ENCODE results near the gene GRIA1. TPM values are rescaled to one million over a fixed set of nuclear protein-coding genes. Genes with fewer than 3 reads are reported as not detected.

GRIA1 gene
- total RNA-seq, 1 experiment from 2014 or later: 0.81 TPM

- no peak for TF ChIP-seq ZNF532 (CRISPR knock-in tag; IDR thresholded peaks at IDR 0.05; ENCODE audit: borderline replicate concordance)
- TF ChIP-seq FOXK1 (CRISPR knock-in tag; IDR thresholded peaks at IDR 0.05): no peak
- TF ChIP-seq SMAD3 (CRISPR knock-in tag; IDR thresholded peaks at IDR 0.05; ENCODE audit: borderline replicate concordance): no peak
- no peak for TF ChIP-seq SMAD4 (CRISPR knock-in tag; IDR thresholded peaks at IDR 0.05)
These were observed 4.8 kb upstream of the GRIA1 start (continued) for GRCh38 chr5:153485641-153486040.

- no peak for DNase-seq (ENCODE audit: low spot score)
- Mint-ChIP-seq H3K36me3 (no peaks in the 10 kb centered on the region), H3K27ac (no peak overlapping the region), H3K4me3 (no peak overlapping the region), H3K9me3 (0 out of 2 replicates have a peak, but pooled peaks cover 2% of the 10 kb centered on the region), H3K27me3 (ENCODE audit: low read depth) (peaks cover 23% of the 10 kb centered on the region), H3K4me1 (peaks cover 20% of the 10 kb centered on the region)
- CTCF ChIA-PET: no interaction called here
- no peak for ATAC-seq
- POLR2A ChIA-PET: no interaction called here
- TF ChIP-seq USF1 (CRISPR knock-in tag; IDR thresholded peaks at IDR 0.05) (no peak), ARID4B (CRISPR knock-in tag; IDR thresholded peaks at IDR 0.05; ENCODE audit: borderline replicate concordance) (no peak), USF2 (CRISPR knock-in tag; IDR thresholded peaks at IDR 0.05) (no peak), ELF4 (CRISPR knock-in tag; IDR thresholded peaks at IDR 0.05; ENCODE audit: low read depth) (no peak), SMAD4 (CRISPR knock-in tag; IDR thresholded peaks at IDR 0.05) (no peak), ATF3 (CRISPR knock-in tag; conservative IDR thresholded peaks at IDR 0.05) (no peak), ZNF425 (CRISPR knock-in tag; conservative IDR thresholded peaks at IDR 0.05) (no peak), PRRX2 (CRISPR knock-in tag; IDR thresholded peaks at IDR 0.05) (no peak), NFYB (CRISPR knock-in tag; conservative IDR thresholded peaks at IDR 0.05; ENCODE audit: low read depth) (no peak), CTCF (IDR thresholded peaks at IDR 0.05) (no peak), OVOL2 (CRISPR knock-in tag; IDR thresholded peaks at IDR 0.05; ENCODE audit: borderline replicate concordance) (no peak), NR2C2 (CRISPR knock-in tag; IDR thresholded peaks at IDR 0.05) (no peak), ATF6 (CRISPR knock-in tag; IDR thresholded peaks at IDR 0.05) (no peak), CBFB (CRISPR knock-in tag; IDR thresholded peaks at IDR 0.05; ENCODE audit: low read depth) (no peak), TEAD1 (CRISPR knock-in tag; IDR thresholded peaks at IDR 0.05) (no peak)
These were observed 3.7 kb upstream of the GRIA1 start for GRCh38 chr5:153486771-153487170.

Data from WTC11 (cell line).